ENCODE measurements around the gene SLC38A4.

The SLC38A4 gene

DNA sequence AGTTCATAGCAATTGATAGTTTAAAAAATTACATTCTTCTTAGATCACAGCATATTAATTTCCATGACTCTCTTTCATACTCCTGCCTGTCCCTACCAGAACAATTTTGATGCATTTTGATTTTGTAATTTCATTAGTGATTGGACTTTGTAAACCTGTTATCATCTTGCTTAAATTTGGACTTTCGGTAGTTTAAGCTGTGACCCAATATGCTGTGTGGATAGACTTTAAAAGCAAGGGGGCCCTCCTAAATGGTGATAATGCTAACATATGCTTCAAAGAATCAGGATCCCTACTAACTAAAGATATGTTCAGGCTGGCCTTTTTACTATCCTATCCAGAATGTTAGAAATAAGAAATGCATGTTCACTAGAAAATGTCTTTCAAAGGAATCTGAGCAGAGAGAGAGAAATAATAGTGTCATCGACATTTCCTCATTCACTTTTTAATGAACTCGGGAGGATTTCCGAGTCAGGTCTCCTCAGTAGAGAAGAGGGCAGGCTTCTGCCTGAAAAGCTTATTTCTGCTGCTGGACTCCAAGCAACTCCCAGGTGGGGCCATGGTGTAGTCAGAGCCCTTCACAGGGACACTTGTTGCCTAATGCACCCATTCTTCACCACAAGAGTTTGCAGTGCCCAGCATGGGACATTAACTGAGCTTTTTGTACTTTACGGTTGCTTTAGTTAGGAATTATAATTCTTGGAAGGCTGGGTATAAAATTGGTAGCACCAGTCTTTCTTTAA, 16.7 kb downstream of the SLC38A4 start:
- peaks cover 2% of the 10 kb centered on the region for H3K36me3 Mint-ChIP-seq (ENCODE audit: insufficient read depth)
- DNase-seq (ENCODE audit: low spot score in 2 of 2) (no peak), ATAC-seq (replicated peaks; ENCODE audit: extremely low read depth, poor library complexity, severe bottlenecking) (no peak)
- H3K27ac Mint-ChIP-seq (ENCODE audit: low read depth), result no peak overlapping the region
- H3K9me3 Mint-ChIP-seq, result no peaks in the 10 kb centered on the region
- H3K4me3 Mint-ChIP-seq, result no peak overlapping the region
- H3K27me3 Mint-ChIP-seq, result peaks cover 69% of the 10 kb centered on the region
- no peaks in the 10 kb centered on the region for H3K4me1 Mint-ChIP-seq

DNA sequence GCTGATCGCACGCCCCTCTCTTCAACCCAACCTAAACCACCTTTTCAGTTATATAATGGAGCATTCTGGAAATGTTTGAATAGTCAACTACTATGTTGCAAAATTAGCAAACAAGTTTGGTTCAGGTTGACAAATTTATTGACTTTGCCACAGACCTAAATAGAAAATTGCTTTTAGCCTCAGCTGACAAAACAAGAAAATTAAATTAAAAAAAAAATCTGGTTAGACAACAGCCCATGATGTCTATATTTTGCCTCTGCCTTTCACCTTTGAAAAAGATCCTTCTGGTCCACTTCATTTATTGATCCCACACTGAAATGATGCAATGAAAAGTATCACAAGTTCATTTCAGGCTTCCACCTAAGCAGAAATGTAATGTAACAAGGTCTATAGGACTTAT, 17.5 kb downstream of the SLC38A4 start:
- no peak for DNase-seq (ENCODE audit: low spot score in 2 of 2)

DNA sequence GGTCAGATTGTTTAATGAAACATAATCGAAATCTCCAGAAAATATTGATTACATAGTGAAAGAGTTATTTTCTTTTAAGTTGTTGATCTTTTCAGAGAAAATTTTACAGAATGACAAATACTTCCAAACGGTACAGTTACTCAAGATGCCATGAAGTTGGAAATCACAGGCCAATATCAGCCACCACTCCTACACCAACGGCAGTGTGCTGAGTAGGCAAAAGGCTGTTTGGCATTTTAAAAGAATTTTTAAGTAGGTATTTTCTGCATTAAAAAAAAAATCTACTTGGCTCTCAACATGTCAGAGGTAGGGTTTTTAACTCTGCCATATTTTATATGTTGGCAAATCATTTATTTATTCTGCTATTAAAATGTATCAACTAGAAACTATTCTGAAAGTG, 21.7 kb downstream of the SLC38A4 start:
- no peak overlapping the region for H3K27ac Mint-ChIP-seq (ENCODE audit: low read depth)
- no peaks in the 10 kb centered on the region for H3K9me3 Mint-ChIP-seq
- peaks cover 43% of the 10 kb centered on the region for H3K27me3 Mint-ChIP-seq
- H3K4me1 Mint-ChIP-seq, result no peaks in the 10 kb centered on the region
- DNase-seq (ENCODE audit: low spot score in 2 of 2) (no peak), ATAC-seq (replicated peaks; ENCODE audit: extremely low read depth, poor library complexity, severe bottlenecking) (no peak)
- no peak overlapping the region for H3K4me3 Mint-ChIP-seq
- H3K36me3 Mint-ChIP-seq (ENCODE audit: insufficient read depth), result no peaks in the 10 kb centered on the region

More for the DNA sequence above, 17.5 kb downstream of the SLC38A4 start:
- H3K4me1 Mint-ChIP-seq, result no peaks in the 10 kb centered on the region
- peaks cover 2% of the 10 kb centered on the region for H3K36me3 Mint-ChIP-seq (ENCODE audit: insufficient read depth)
- ATAC-seq (replicated peaks; ENCODE audit: extremely low read depth, poor library complexity, severe bottlenecking), result no peak
- no peak overlapping the region for H3K4me3 Mint-ChIP-seq
- peaks cover 62% of the 10 kb centered on the region for H3K27me3 Mint-ChIP-seq
- H3K27ac Mint-ChIP-seq (ENCODE audit: low read depth), result no peak overlapping the region
- H3K9me3 Mint-ChIP-seq, result no peaks in the 10 kb centered on the region

DNA sequence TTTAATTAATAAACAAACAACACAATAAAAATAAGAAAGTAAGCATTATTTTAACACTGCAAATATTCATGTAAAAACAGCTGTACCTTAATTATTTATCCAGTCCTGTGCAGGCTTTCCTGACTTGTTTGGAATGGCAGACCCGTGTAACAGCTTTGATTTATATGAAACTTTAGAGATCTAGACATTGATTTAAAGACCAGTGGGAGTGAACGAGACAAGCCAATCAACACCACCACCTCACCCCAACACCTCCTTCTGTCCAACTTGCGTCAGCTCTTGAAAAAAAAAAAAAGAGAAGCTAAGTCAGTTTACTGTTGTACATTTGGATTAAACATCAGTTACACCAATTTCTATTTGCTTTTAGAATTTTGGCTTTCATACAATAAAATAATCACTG, 22.3 kb downstream of the SLC38A4 start:
- Mint-ChIP-seq H3K4me3 (no peak overlapping the region), H3K27ac (ENCODE audit: low read depth) (no peak overlapping the region), H3K9me3 (no peaks in the 10 kb centered on the region), H3K36me3 (ENCODE audit: insufficient read depth) (no peaks in the 10 kb centered on the region), H3K27me3 (peaks cover 38% of the 10 kb centered on the region), H3K4me1 (no peaks in the 10 kb centered on the region)
- ATAC-seq (replicated peaks; ENCODE audit: extremely low read depth, poor library complexity, severe bottlenecking), result no peak
- no peak for DNase-seq (ENCODE audit: low spot score in 2 of 2)

DNA sequence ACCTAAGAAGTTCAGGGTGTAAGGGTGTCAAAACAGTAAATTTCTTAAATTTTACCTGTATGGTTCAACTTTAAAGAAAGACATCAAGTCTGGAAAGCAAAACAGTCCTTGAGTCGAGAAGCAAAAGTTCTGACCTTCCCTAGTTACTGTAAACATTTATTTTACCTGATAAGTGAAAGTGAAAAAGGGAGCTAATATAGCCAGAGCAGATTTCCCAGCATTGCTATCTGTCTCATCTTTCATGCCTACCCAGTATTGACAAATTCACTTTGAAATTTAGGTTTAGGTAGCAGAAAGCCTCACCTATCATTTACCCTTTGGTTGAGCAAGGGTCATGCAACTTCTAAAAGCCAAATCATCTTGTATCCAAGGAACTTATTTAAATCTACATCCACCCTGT, 24.5 kb downstream of the SLC38A4 start:
- Mint-ChIP-seq H3K27me3 (peaks cover 21% of the 10 kb centered on the region), H3K9me3 (no peaks in the 10 kb centered on the region), H3K4me3 (no peak overlapping the region), H3K4me1 (no peaks in the 10 kb centered on the region), H3K36me3 (ENCODE audit: insufficient read depth) (no peaks in the 10 kb centered on the region), H3K27ac (ENCODE audit: low read depth) (no peak overlapping the region)
- DNase-seq (ENCODE audit: low spot score in 2 of 2) (no peak), ATAC-seq (replicated peaks; ENCODE audit: extremely low read depth, poor library complexity, severe bottlenecking) (no peak)

DNA sequence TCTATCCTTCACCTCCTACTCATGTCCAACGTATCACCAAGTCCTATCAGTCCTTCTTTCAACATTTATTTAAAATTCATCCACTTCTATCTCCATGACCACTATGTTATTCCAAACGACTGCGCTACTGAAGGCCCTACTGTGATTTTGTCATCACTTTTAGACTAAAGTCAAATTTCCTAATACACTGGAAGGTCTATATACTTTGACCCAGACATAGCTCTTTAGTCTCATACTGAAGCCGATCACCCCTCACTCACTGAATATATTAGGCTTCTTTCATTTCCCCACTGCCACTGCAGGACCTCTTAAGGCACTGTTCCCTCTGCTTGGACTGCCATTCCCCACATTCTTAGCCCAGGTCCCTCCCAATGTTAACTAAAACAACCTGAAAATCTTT, 25.6 kb downstream of the SLC38A4 start:
- Mint-ChIP-seq H3K9me3 (no peaks in the 10 kb centered on the region), H3K27ac (ENCODE audit: low read depth) (no peak overlapping the region), H3K27me3 (peaks cover 16% of the 10 kb centered on the region), H3K4me3 (no peak overlapping the region), H3K4me1 (no peaks in the 10 kb centered on the region), H3K36me3 (ENCODE audit: insufficient read depth) (no peaks in the 10 kb centered on the region)
- no peak for DNase-seq (ENCODE audit: low spot score in 2 of 2)
- ATAC-seq (replicated peaks; ENCODE audit: extremely low read depth, poor library complexity, severe bottlenecking), result no peak

DNA sequence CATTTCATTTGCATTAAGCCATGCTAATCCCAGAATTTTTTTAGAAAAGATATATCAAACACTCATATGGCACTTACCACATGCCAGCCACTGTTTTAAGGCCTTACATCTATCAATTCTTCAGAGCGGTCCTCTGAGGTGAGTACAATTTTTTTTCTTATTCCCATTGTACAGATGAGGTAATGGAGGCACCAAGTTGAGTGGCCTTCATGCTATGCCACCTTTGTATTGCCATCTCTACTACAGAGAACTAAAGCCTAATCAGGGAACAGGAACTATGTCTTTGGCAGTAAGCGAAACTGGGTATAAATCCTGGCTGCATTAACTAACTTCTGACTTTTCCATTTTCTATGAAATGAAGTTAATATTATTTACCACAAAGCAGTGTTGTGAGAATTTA, 27.1 kb downstream of the SLC38A4 start:
- no peak overlapping the region for H3K4me3 Mint-ChIP-seq
- ATAC-seq (replicated peaks; ENCODE audit: extremely low read depth, poor library complexity, severe bottlenecking) (no peak), DNase-seq (ENCODE audit: low spot score in 2 of 2) (no peak)
- H3K36me3 Mint-ChIP-seq (ENCODE audit: insufficient read depth), result no peaks in the 10 kb centered on the region
- no peaks in the 10 kb centered on the region for H3K9me3 Mint-ChIP-seq
- no peak overlapping the region for H3K27ac Mint-ChIP-seq (ENCODE audit: low read depth)
- peaks cover 23% of the 10 kb centered on the region for H3K27me3 Mint-ChIP-seq
- no peaks in the 10 kb centered on the region for H3K4me1 Mint-ChIP-seq

DNA sequence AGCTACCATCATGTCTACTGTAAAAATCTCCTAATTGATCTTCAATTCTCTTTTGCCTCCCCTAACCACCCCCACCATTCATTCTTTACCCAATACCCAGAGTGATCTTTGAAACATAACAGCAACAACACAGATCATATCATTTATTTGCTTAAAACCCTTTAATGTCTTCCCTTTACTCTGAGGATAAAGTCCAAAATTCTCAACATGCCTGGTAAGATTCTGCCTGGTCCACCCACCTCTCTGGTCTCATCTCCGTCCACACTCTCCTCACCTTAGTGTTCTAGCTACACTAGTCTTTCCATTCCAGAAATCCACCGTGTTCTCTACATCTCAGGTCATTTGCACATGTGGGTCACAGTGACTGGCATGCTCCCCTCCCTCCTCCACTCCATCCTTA, 27.7 kb downstream of the SLC38A4 start:
- Mint-ChIP-seq H3K4me1 (no peaks in the 10 kb centered on the region), H3K4me3 (no peak overlapping the region), H3K9me3 (no peaks in the 10 kb centered on the region), H3K27ac (ENCODE audit: low read depth) (no peak overlapping the region), H3K27me3 (peaks cover 26% of the 10 kb centered on the region), H3K36me3 (ENCODE audit: insufficient read depth) (no peaks in the 10 kb centered on the region)
- DNase-seq (ENCODE audit: low spot score in 2 of 2) (no peak), ATAC-seq (replicated peaks; ENCODE audit: extremely low read depth, poor library complexity, severe bottlenecking) (no peak)

DNA sequence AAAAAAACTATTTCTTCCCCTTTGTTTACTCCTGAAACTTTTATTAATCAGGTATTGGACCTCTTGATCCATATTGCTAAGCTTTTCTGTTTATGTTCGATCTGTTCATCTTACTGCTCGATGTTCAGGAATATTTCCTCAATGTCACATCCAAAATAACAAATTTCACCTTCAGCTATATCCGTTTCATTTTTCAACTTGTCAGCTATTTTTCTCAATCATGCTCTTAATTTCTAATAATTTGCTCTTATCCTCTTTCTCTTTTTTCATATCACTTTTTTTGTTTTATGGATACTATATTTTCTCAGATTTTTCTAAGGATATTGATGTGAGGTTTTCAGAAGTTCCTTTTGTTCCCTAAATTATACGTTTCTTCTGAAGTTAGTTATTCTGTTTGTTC, 29.8 kb downstream of the SLC38A4 start:
- Mint-ChIP-seq H3K4me3 (no peak overlapping the region), H3K27me3 (peaks cover 46% of the 10 kb centered on the region), H3K27ac (ENCODE audit: low read depth) (no peak overlapping the region), H3K36me3 (ENCODE audit: insufficient read depth) (peaks cover 1% of the 10 kb centered on the region), H3K4me1 (no peaks in the 10 kb centered on the region), H3K9me3 (no peaks in the 10 kb centered on the region)
- ATAC-seq (replicated peaks; ENCODE audit: extremely low read depth, poor library complexity, severe bottlenecking) (no peak), DNase-seq (ENCODE audit: low spot score in 2 of 2) (no peak)

DNA sequence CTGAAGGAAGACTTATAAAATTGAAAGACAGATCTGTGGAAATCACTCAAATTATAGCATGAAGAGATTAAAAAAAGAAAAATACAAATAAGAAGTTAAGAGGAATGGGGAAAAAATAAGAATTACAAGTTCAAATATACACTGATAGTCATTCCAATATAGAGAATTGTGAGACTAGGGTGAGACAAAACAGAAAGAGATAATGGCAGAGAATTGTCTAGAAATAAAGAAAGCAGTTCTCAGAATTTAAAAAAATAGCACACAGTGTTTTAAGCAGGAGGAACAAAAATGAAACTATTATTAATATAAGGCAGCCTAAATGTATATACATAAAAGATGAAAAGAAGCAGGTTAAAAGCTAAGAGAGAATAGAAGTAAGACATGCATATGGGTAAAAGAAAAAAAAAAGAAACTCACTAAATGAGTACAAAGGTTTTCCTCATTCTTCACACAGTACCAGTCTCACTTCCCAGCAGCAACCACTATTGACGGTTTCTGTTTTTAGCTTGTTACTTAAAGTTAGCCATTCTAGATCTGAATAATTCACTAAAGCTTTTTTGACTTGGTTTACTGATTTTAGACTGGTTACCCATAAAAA, 31.1 kb downstream of the SLC38A4 start:
- DNase-seq (ENCODE audit: low spot score in 2 of 2), result no peak
- Mint-ChIP-seq H3K27me3 (peaks cover 39% of the 10 kb centered on the region), H3K27ac (ENCODE audit: low read depth) (no peak overlapping the region), H3K36me3 (ENCODE audit: insufficient read depth) (peaks cover 1% of the 10 kb centered on the region), H3K4me1 (no peaks in the 10 kb centered on the region), H3K4me3 (no peak overlapping the region), H3K9me3 (no peaks in the 10 kb centered on the region)
- ATAC-seq (replicated peaks; ENCODE audit: extremely low read depth, poor library complexity, severe bottlenecking), result no peak

DNA sequence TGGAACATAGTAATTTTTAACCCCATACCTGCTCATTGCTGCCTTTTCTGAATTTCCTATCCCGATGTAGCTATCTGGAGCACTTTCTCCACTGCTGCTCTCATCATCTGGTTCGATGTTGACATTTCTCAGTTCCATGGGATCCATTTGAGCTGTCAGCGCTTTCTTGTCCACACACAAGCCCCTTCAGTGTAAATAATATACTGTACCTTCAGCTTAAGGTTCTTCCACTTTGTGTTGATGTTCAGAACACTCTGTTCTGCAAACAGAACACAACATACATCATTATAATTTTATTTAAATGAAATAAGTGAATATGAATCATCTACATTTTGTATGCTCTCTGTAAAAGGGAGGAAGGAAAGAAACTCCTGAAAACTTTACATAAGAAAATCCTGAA, 32.9 kb downstream of the SLC38A4 start:
- no peak overlapping the region for H3K4me3 Mint-ChIP-seq
- H3K27me3 Mint-ChIP-seq, result peaks cover 39% of the 10 kb centered on the region
- ATAC-seq (replicated peaks; ENCODE audit: extremely low read depth, poor library complexity, severe bottlenecking), result no peak
- H3K27ac Mint-ChIP-seq (ENCODE audit: low read depth), result no peak overlapping the region
- H3K9me3 Mint-ChIP-seq, result no peaks in the 10 kb centered on the region
- no peaks in the 10 kb centered on the region for H3K4me1 Mint-ChIP-seq
- H3K36me3 Mint-ChIP-seq (ENCODE audit: insufficient read depth), result peaks cover 1% of the 10 kb centered on the region
- no peak for DNase-seq (ENCODE audit: low spot score in 2 of 2)

DNA sequence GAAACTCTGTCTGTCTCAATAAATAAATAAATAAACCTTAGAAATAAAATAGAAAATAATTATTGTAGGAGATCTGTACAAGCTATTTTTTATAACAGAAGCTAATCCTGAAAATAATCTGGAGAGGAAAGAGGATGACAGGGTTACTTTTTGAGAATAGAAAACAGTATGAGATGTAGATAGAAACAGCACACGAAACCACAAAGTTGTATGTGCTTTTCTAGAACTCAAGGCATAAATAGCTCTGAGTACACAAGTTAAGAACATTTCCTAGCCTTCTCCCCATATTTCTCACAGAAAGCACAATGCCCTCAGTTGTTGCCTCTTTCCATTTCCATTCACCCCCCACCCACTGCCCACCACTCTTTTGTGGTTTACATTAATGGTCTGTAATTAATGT, 35.7 kb downstream of the SLC38A4 start:
- no peak for DNase-seq (ENCODE audit: low spot score in 2 of 2)
- no peak for ATAC-seq (replicated peaks; ENCODE audit: extremely low read depth, poor library complexity, severe bottlenecking)
- peaks cover 1% of the 10 kb centered on the region for H3K36me3 Mint-ChIP-seq (ENCODE audit: insufficient read depth)
- H3K27ac Mint-ChIP-seq (ENCODE audit: low read depth), result no peak overlapping the region
- no peak overlapping the region for H3K4me3 Mint-ChIP-seq
- peaks cover 30% of the 10 kb centered on the region for H3K27me3 Mint-ChIP-seq
- no peaks in the 10 kb centered on the region for H3K9me3 Mint-ChIP-seq
- H3K4me1 Mint-ChIP-seq, result no peaks in the 10 kb centered on the region

DNA sequence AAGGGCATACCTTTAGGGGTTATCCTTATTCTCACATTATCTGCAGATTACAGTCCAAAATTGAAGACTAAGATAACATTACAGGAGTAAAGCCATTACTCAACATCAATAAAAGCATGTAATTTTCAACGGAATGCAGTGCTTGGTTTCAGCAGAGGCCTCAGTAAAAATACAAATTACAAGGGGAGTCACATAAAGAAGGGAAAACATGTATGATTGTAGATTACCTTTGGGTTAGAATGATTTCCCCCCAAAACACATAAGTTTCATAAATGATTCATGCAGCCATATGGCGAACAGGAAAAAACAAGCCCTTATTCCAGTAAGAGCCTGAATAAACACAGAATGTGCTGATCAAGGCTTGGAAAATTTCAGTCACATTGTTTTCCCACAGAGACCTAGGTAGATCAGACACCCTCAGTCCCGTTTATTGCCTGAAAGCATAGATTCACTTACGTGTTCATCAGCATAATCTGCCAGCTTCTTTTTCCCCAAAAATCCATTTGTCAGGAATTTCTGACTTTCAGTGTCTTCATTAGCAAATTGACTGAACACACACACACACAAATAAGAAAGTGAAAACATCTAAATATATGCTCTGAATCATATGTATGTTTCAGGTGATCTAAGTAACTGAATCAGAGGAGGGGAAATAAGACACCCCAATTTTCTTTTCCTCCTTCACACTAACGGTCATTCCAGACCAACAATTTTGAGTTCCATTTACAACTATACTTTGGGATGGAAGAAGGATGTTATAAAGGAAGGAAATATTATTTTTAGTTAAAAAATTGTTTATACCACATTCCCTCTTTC, 37.5 kb downstream of the SLC38A4 start:
- no peak for DNase-seq (ENCODE audit: low spot score in 2 of 2)
- Mint-ChIP-seq H3K4me3 (no peak overlapping the region), H3K4me1 (no peaks in the 10 kb centered on the region), H3K27me3 (peaks cover 28% of the 10 kb centered on the region), H3K36me3 (ENCODE audit: insufficient read depth) (peaks cover 1% of the 10 kb centered on the region), H3K9me3 (no peaks in the 10 kb centered on the region), H3K27ac (ENCODE audit: low read depth) (no peak overlapping the region)
- ATAC-seq (replicated peaks; ENCODE audit: extremely low read depth, poor library complexity, severe bottlenecking), result no peak

Measured in central memory CD8-positive, alpha-beta T cell (primary cell).